ENCODE results near the gene GGNBP2.

DNA sequence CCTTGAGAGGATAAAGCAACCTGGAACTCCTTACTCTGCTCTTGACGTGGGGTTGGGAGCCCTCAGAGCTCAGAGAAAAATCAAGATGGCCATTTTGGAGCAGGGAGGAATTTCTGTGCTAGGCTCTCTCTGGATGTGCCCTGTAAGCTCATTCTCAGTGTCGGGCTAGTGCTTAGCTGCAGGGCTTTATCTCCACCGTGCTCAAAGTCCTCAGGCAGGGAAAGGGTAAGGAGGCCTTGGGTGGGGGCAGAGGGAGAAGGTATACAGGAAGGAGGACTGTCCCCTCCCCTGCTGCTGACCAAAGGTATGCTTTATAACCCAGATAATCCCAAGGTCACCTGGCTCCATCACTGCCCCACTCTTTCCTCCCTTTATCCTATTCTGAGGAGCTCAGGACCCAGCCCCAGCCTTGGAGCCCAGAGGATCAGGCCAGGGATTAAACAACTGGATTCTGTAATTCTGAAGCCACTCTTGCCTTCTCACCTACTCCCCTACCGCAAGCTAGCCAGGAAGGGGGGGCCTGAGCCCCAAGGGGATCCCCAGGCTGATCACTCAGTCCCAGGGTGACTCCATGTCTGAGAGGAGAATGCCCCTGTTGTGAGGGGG lies 48.1 kb downstream of the GGNBP2 start:
- TF ChIP-seq, protein P1, sequence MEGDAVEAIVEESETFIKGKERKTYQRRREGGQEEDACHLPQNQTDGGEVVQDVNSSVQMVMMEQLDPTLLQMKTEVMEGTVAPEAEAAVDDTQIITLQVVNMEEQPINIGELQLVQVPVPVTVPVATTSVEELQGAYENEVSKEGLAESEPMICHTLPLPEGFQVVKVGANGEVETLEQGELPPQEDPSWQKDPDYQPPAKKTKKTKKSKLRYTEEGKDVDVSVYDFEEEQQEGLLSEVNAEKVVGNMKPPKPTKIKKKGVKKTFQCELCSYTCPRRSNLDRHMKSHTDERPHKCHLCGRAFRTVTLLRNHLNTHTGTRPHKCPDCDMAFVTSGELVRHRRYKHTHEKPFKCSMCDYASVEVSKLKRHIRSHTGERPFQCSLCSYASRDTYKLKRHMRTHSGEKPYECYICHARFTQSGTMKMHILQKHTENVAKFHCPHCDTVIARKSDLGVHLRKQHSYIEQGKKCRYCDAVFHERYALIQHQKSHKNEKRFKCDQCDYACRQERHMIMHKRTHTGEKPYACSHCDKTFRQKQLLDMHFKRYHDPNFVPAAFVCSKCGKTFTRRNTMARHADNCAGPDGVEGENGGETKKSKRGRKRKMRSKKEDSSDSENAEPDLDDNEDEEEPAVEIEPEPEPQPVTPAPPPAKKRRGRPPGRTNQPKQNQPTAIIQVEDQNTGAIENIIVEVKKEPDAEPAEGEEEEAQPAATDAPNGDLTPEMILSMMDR (IDR thresholded peaks at IDR 0.05) = no peak
- no peak for TF ChIP-seq POLR2AphosphoS5 (IDR thresholded peaks at IDR 0.05; ENCODE audit: low read depth, low read length)
- TF ChIP-seq, protein P2, sequence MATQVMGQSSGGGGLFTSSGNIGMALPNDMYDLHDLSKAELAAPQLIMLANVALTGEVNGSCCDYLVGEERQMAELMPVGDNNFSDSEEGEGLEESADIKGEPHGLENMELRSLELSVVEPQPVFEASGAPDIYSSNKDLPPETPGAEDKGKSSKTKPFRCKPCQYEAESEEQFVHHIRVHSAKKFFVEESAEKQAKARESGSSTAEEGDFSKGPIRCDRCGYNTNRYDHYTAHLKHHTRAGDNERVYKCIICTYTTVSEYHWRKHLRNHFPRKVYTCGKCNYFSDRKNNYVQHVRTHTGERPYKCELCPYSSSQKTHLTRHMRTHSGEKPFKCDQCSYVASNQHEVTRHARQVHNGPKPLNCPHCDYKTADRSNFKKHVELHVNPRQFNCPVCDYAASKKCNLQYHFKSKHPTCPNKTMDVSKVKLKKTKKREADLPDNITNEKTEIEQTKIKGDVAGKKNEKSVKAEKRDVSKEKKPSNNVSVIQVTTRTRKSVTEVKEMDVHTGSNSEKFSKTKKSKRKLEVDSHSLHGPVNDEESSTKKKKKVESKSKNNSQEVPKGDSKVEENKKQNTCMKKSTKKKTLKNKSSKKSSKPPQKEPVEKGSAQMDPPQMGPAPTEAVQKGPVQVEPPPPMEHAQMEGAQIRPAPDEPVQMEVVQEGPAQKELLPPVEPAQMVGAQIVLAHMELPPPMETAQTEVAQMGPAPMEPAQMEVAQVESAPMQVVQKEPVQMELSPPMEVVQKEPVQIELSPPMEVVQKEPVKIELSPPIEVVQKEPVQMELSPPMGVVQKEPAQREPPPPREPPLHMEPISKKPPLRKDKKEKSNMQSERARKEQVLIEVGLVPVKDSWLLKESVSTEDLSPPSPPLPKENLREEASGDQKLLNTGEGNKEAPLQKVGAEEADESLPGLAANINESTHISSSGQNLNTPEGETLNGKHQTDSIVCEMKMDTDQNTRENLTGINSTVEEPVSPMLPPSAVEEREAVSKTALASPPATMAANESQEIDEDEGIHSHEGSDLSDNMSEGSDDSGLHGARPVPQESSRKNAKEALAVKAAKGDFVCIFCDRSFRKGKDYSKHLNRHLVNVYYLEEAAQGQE (IDR thresholded peaks at IDR 0.05; ENCODE audit: insufficient read depth in 1 of 2, low read depth in 2 of 2, low read length in 1 of 2) = no peak
- no peak for TF ChIP-seq TCF7L2 (IDR thresholded peaks at IDR 0.05; ENCODE audit: low read depth, low read length)
- TF ChIP-seq SIN3A (IDR thresholded peaks at IDR 0.05; ENCODE audit: borderline replicate concordance, insufficient read depth, low read depth, low read length) = no peak

Measured in Panc1 (cell line).